Parathyroid adenoma (tissue), 2 donors: ENCODE measurements around the gene IFT43.

Experiments
- H2AFZ ChIP-seq: fragments of 300-600 bp; sonication (generic); one replicate; pipeline ENCODE4 v1.7.0; 2017; ENCODE audit warnings: antibody characterized with exemption, mild to moderate bottlenecking
- H3K27ac ChIP-seq: fragments of 300-600 bp; sonication (generic); one replicate; pipeline ENCODE4 v1.7.0; 2017
- H3K27me3 ChIP-seq: fragments of 300-600 bp; sonication (generic); one replicate; pipeline ENCODE4 v1.7.0; 2017; ENCODE audit warnings: low read length; ENCODE audit not compliant: control insufficient read depth, insufficient read depth
- H3K36me3 ChIP-seq: fragments of 300-600 bp; sonication (generic); one replicate; pipeline ENCODE4 v1.7.0; 2017; ENCODE audit warnings: low read length; ENCODE audit not compliant: control insufficient read depth, insufficient read depth
- H3K4me1 ChIP-seq: fragments of 300-600 bp; sonication (generic); one replicate; pipeline ENCODE4 v1.7.0; 2017; ENCODE audit warnings: control low read depth
- H3K4me2 ChIP-seq: fragments of 300-600 bp; sonication (generic); one replicate; pipeline ENCODE4 v1.7.0; 2017; ENCODE audit warnings: low read length
- H3K4me3 ChIP-seq: fragments of 300-600 bp; sonication (generic); one replicate; pipeline ENCODE4 v1.7.0; 2017; ENCODE audit warnings: low read depth, low read length
- H3K79me2 ChIP-seq: fragments of 300-600 bp; sonication (generic); one replicate; pipeline ENCODE4 v1.7.0; 2017; ENCODE audit warnings: control low read depth
- H3K9ac ChIP-seq: fragments of 300-600 bp; sonication (generic); one replicate; pipeline ENCODE4 v1.7.0; 2017; ENCODE audit warnings: mild to moderate bottlenecking
- H3K9me3 ChIP-seq: fragments of 300-600 bp; sonication (generic); one replicate; pipeline ENCODE4 v1.7.0; 2017; ENCODE audit warnings: low read length; ENCODE audit not compliant: control insufficient read depth
- CTCF ChIP-seq: fragments of 300-600 bp; sonication (generic); IDR thresholded peaks from one replicate; pipeline ENCODE4 v1.7.0; 2017; ENCODE audit warnings: antibody characterized with exemption, mild to moderate bottlenecking
- donor health status: primary hyperparathyroidism.

Gene IFT43

GRCh38 chr14:76022991-76023390 is 37.4 kb downstream of the IFT43 start:
- H3K4me2 ChIP-seq: no peak overlapping the region
- no peaks in the 10 kb centered on the region for H3K36me3 ChIP-seq
- H3K27ac ChIP-seq: no peak overlapping the region
- no peaks in the 10 kb centered on the region for H3K27me3 ChIP-seq
- H3K9ac ChIP-seq: no peak overlapping the region
- no peak for TF ChIP-seq CTCF
- no peak overlapping the region for H3K4me3 ChIP-seq
- H2AFZ ChIP-seq: no peak overlapping the region
- peaks cover 17% of the 10 kb centered on the region for H3K79me2 ChIP-seq
- no peaks in the 10 kb centered on the region for H3K4me1 ChIP-seq
- H3K9me3 ChIP-seq: no peaks in the 10 kb centered on the region

DNA sequence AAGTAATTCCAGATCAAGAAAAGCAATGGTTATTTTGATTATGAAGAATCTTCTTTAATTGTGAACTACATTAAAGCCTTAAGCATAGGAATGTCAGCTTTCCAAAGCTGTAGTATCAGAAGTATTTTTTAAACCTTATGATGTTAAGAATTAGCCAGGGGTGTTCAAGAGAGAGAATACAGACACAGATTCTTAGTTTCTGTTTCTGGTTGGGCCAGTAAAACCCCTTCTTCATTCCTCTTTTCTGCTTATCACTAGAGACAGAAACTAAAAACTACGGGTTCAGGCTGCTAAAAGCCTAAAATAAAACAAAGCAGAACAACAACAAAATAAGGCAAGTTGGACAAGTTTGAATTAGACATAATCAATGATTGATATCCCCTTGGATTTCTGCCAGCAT is 38.2 kb downstream of the IFT43 start:
- H3K4me2 ChIP-seq: no peak overlapping the region
- H2AFZ ChIP-seq: no peak overlapping the region
- no peak overlapping the region for H3K27ac ChIP-seq
- H3K4me3 ChIP-seq: no peak overlapping the region
- H3K9ac ChIP-seq: no peak overlapping the region
- H3K79me2 ChIP-seq: peaks cover 16% of the 10 kb centered on the region
- H3K36me3 ChIP-seq: no peaks in the 10 kb centered on the region
- H3K27me3 ChIP-seq: no peaks in the 10 kb centered on the region
- no peaks in the 10 kb centered on the region for H3K9me3 ChIP-seq
- no peak for TF ChIP-seq CTCF
- no peaks in the 10 kb centered on the region for H3K4me1 ChIP-seq

DNA sequence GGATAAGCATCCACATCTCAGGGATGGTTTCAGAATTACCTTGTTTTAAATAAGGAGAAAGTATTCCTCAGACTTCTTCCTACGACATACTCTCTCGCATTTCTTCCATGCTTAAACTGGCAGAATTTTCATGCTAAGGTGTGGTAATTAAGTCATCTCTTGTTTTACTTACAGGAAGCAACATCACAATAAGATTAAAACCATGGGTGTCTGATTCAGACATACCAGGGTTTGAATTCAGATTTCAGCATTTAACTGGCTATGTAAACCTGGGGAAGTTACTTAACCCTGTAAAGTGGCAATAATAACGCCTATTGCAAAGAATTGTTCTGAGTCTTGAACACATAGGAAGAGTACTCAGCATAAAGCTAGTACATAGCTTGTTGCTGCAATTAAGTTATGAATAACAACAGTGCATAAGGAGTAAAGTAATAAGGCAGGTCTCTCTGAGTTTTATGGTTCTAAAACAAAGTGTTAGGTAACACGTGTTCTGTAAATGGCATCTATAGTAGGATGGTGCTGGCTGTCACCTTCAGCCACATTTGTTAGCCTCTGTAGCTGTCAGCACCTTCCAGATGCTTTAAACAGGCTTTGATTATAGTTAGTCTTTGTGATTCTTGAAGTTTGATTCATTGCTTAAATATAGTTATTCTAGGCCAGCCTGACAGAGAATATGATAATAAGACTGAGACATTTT is 38.8 kb downstream of the IFT43 start:
- no peaks in the 10 kb centered on the region for H3K9me3 ChIP-seq
- no peak overlapping the region for H3K9ac ChIP-seq
- H3K4me2 ChIP-seq: no peak overlapping the region
- no peaks in the 10 kb centered on the region for H3K27me3 ChIP-seq
- H2AFZ ChIP-seq: no peak overlapping the region
- TF ChIP-seq CTCF: no peak
- H3K27ac ChIP-seq: no peak overlapping the region
- H3K36me3 ChIP-seq: no peaks in the 10 kb centered on the region
- H3K79me2 ChIP-seq: peaks cover 14% of the 10 kb centered on the region
- no peaks in the 10 kb centered on the region for H3K4me1 ChIP-seq
- no peak overlapping the region for H3K4me3 ChIP-seq

- Histone ChIP-seq H3K27ac (no peak overlapping the region), H3K27me3 (no peaks in the 10 kb centered on the region), H3K9ac (no peak overlapping the region), H3K4me3 (no peak overlapping the region), H2AFZ (no peak overlapping the region), H3K4me2 (no peak overlapping the region), H3K9me3 (no peaks in the 10 kb centered on the region), H3K79me2 (peaks cover 16% of the 10 kb centered on the region), H3K4me1 (no peaks in the 10 kb centered on the region), H3K36me3 (no peaks in the 10 kb centered on the region)
- TF ChIP-seq CTCF: no peak
These were observed 49.0 kb downstream of the IFT43 start for GRCh38 chr14:76034566-76034965.

GRCh38 chr14:76040704-76041103 is 55.1 kb downstream of the IFT43 start:
- Histone ChIP-seq H3K9ac (no peak overlapping the region), H3K36me3 (no peaks in the 10 kb centered on the region), H3K9me3 (no peaks in the 10 kb centered on the region), H3K4me3 (no peak overlapping the region), H3K4me1 (no peaks in the 10 kb centered on the region), H3K4me2 (no peak overlapping the region), H3K79me2 (peaks cover 2% of the 10 kb centered on the region), H2AFZ (no peak overlapping the region), H3K27me3 (no peaks in the 10 kb centered on the region), H3K27ac (no peak overlapping the region)
- no peak for TF ChIP-seq CTCF
